Measurements from ENCODE around the gene RAD17.
"Not testable (repeated sequence)": the region's sequence is repeated elsewhere in the genome, so short reads cannot be mapped to it uniquely, and the experiment has no call there.

Gene RAD17, protein sequence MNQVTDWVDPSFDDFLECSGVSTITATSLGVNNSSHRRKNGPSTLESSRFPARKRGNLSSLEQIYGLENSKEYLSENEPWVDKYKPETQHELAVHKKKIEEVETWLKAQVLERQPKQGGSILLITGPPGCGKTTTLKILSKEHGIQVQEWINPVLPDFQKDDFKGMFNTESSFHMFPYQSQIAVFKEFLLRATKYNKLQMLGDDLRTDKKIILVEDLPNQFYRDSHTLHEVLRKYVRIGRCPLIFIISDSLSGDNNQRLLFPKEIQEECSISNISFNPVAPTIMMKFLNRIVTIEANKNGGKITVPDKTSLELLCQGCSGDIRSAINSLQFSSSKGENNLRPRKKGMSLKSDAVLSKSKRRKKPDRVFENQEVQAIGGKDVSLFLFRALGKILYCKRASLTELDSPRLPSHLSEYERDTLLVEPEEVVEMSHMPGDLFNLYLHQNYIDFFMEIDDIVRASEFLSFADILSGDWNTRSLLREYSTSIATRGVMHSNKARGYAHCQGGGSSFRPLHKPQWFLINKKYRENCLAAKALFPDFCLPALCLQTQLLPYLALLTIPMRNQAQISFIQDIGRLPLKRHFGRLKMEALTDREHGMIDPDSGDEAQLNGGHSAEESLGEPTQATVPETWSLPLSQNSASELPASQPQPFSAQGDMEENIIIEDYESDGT

DNA sequence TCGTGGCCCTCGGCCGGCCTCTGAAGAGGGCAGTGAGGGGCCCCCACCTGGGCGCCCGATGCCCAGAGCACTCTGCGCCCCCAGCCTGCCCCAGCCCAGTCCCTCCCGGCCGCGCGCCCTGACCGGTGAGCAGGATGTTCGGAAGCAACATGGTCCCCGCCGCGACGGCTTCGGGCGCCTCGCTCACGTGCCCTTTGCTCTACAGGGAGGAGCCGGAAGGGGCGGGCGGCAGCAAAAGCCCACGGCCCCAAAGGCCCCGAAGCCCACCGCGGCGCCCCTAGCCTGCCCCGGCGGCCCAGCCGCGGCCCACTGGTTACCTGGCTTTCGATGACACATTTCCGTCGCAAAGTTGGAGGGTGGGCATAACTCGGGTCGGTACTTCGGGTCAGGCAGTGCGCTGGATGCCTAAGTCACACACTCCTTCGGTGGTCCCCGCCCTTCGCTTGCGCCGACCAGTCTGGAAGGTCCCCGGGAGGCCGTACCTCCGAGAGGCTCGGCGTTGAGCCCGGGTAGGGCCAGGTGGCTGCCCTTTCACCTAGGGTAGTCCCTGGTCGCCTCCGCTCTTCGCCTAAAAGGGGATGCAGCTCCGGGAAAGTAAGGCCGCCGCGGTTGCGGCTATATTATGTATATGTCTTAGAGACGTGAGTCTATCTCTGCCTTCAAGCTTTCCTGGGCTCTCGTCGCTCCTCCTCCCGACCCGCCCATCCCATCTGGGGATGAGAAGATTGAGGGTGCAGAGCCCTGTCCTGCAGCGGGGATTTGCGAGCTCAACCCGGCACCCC lies at the start of gene RAD17, which contains the start of the genes AK6 and TAF9:
TSS of gene RAD17 (plus strand) at position 479 of the 782 bp plus-strand sequence. CDS start 2,391 bp downstream, outside the sequence.
TSS of gene AK6 (minus strand) at position 181 of the 782 bp plus-strand sequence. CDS start at position 151, 30 bp downstream.
TSS of gene TAF9 (minus strand) at position 181 of the 782 bp plus-strand sequence. CDS start 3,783 bp downstream, outside the sequence.
- Histone ChIP-seq H3K27ac (peak within 1 kb of the TSS; percentile 78 to 100 (median 99)), H3K4me3 (peak within 1 kb of the TSS; percentile 55 to 94 (median 91))

GRCh38 chr5:69326365-69326764 lies 43.3 kb upstream of the RAD17 start:
- Histone ChIP-seq H3K27ac (no peak overlapping the region), H3K4me3 (no peak overlapping the region)

DNA sequence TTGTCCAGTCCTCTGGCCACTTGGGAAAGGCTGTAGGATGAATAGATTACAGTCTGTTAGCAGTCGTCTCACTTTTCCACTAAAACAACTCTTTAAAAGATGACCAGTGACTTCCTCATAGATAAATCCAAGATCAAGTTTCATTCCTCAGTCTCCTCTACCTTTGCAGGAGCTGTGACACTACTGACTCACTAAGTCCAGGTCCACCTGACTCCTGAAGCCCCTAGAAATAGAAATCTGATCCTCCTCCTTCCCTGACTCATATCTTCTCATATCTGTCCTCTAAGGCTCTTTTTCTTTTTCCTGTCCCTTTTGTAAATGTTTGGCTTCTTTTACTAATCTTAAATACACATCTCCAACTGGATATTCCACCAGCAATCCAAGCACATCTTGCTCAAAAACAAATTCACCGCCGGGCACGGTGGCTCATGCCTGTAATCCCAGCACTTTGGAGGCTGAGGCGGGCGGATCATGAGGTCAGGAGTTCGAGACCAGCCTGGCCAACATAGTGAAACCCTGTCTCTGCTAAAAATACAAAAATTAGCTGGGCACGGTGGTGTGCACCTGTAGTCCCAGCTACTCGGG lies 39.6 kb upstream of the RAD17 start:
- Histone ChIP-seq H3K27ac (no peak overlapping the region), H3K4me3 (no peak overlapping the region)

DNA sequence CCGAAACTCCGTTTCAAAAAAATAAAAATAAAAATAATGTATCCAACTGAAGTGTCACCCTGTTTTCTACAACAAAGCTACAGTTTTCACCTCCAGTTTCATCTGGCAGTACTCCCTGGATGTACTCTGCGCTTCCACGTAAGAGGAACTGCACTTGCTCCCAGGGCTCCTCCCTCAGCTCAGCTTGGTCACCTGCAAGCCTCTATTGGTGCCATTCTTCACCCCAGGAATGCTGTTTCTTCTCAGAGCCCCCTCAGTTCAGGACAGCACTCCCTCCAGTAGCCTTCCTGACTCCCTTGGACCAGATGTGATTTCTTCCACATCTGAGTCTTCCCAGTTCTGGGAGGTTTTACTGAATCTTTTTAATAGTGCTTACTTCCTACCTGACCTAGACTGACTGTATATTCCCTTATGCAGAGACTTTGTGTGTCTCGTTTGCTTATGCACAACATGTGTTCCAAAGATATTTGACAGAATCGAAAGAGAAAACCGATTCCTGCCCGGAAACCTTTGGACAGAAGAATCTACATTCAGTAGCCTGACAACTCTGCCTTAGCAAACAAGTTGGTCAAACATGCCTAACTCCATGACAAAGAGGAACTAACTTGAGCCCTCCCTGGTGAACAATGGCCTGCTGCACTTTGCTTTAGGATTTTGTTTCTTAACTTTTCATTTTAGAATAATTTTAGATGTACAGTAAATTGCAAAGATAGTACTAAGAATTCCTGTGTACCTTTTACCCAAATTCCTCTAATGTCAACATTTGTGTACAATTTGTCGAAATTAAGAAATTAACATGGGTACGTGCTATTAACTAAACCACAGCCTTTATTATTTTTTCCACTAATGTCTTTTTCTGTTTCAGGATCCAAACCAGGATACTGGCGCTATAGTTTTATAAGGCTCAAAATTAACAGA lies 37.8 kb upstream of the RAD17 start:
- Histone ChIP-seq H3K27ac (peak overlapping the region in 20 of 21 experiments; percentile 61 to 90 (median 76)), H3K4me3 (peak overlapping the region; percentile 51 to 67 (median 63))

DNA sequence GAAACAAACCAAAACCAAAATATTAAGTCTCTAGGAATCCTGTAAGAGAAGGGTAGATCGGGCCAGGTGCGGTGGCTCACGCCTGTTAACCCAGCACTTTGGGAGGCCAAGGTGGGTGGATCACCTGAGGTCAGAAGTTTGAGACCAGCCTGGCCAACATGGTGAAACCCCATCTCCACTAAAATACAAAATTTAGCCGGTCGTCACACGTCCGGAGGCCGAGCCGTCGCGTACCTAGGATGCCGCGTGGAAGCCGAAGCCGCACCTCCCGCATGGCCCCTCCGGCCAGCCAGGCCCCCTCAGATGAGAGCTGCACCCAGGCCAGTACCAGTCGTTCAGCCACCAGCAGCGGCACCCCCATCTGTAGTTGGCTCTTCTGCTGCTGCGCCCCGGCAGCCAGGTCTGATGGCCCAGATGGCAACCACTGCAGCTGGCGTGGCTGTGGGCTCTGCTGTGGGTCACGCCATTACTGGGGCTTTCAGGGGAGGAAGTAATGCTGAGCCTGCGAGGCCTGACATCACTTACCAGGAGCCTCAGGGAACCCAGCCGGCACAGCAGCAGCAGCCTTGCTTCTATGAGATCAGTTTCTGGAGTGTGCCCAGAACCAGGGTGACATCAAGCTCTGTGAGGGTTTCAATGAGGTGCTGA lies 35.8 kb upstream of the RAD17 start:
- not testable (repeated sequence) for H3K27ac ChIP-seq, H3K4me3 ChIP-seq

- Histone ChIP-seq H3K27ac (no peak overlapping the region), H3K4me3 (no peak overlapping the region)
Measured at GRCh38 chr5:69334793-69335268, 34.8 kb upstream of the RAD17 start.

- Histone ChIP-seq H3K4me3 (no peak overlapping the region), H3K27ac (no peak overlapping the region)
Measured at GRCh38 chr5:69335341-69335935, 34.2 kb upstream of the RAD17 start.

DNA sequence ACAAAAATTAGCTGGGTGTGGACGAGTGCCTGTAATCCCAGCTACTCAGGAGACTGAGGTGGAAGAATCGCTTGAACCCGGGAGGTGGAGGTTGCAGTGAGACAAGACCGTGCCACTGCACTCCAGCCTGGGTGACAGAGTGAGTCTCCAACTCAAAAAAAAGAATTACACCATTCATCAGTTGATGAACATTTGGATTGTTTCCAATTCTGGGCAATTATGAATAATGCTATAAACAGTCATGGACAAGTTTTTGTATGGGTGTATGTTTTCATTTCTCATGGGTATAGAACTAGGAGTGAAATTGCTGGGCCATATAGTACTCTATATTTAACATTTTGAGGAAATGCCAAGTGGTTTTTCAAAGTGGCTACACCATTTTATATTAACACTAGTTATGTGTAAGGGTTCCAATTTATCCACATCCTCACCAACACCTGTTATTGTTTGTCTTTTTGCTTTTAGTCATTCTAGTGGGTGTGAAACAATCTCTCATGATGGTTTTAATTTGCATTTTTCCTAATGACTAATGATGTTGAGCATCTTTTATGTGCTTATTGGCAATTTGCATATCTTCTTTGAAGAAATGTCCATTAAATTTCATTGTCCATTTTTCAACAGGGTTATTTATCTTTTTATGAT lies 28.0 kb upstream of the RAD17 start:
- no peak overlapping the region for H3K4me3 ChIP-seq

DNA sequence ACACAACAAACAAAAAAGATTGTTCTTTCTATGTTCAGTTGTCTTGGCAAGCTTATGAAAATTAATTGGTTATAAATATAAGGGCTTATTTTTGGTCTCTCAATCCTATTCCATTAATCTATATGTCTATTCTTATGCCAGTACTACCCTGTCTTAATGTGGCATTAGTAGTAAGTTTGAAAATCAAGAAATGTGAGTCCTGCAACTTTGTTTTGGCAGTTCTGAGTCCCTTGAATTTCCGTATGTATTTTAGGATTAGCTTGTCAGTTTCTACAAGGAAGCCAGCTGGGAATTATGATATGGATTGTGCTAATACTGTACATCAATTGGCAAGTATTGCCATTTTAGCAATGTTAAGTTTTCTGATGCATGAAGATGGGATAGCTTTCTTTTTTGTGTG lies 26.5 kb upstream of the RAD17 start:
- no peak overlapping the region for H3K4me3 ChIP-seq
- no peak overlapping the region for H3K27ac ChIP-seq

More for the DNA sequence above, 28.0 kb upstream of the RAD17 start:
- no peak overlapping the region for H3K27ac ChIP-seq

- no peak overlapping the region for H3K4me3 ChIP-seq
- no peak overlapping the region for H3K27ac ChIP-seq
Measured at GRCh38 chr5:69350664-69351063, 19.0 kb upstream of the RAD17 start.

DNA sequence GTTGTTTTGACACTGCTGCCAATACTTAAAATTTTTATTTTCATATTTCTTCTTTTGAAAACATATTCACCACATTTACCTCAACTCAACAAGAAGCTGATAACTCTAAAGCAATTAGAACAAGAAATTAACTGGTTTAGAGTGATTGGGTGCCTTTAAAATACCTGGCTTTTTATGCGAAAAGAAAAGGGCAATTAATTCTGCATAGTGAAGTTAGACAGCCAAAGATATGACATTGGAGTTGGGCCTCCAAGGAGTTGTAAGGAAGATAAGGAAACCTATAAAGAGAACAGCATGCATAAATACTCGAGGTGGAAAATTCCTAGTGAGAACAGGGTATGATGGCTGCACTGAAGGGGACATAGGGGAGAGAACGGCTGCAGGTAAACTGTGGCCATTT lies 9.9 kb upstream of the RAD17 start:
- H3K27ac ChIP-seq: no peak overlapping the region
- H3K4me3 ChIP-seq: no peak overlapping the region

DNA sequence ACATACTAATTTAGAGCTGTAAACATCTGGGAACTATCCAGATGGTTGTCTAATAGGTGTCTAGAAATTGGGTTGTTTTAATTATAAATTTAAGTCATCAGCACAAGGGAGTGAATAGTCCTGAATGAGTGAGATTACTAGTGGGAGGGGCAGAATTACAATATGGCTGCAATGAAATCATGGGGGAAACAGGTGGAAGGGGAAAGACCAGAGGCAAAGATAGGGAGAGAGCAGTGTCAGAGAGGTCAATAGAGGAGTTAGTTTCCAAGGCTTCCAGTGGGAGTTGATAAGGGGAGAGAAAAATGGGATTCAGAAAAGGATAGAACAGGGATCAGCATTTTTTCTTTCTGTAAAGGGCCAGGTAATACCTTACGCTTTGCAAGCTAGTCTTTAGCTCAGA lies 9.2 kb upstream of the RAD17 start:
- no peak overlapping the region for H3K27ac ChIP-seq
- H3K4me3 ChIP-seq: no peak overlapping the region

DNA sequence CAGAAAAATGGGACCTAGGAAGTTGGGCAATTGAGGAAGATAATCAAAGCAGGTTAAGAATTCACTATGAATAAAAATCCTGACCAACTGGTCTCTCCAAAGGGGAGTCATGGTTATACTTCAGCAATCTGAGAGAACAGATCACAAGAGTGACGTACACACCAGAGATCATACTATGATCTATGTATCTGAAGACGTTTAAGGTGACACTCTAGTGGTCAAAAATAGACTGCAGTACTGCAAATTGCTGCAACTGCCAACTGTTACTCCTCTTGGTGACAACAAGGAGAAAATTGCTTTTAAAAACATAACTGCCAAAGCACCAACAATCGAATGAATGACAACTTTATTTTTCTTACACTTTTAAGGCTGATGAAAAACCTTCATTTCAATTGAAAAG lies 5.2 kb upstream of the RAD17 start:
- no peak overlapping the region for H3K27ac ChIP-seq
- no peak overlapping the region for H3K4me3 ChIP-seq

GRCh38 chr5:69364850-69365249 lies 4.8 kb upstream of the RAD17 start:
- Histone ChIP-seq H3K27ac (no peak overlapping the region), H3K4me3 (no peak overlapping the region)

- peak overlapping the region in 2 of 21 experiments; percentile 20 to 100 for H3K27ac ChIP-seq
- peak overlapping the region in 4 of 7 experiments; percentile 81 to 94 (median 89) for H3K4me3 ChIP-seq
Measured at GRCh38 chr5:69367697-69368279, 1.8 kb upstream of the RAD17 start.

- Histone ChIP-seq H3K4me3 (peak overlapping the region; percentile 55 to 94 (median 91)), H3K27ac (peak overlapping the region; percentile 78 to 100 (median 99))
Measured at GRCh38 chr5:69368458-69369339, 919 bp upstream of the RAD17 start.
